Measurements from ENCODE around the gene CEP70.

DNA sequence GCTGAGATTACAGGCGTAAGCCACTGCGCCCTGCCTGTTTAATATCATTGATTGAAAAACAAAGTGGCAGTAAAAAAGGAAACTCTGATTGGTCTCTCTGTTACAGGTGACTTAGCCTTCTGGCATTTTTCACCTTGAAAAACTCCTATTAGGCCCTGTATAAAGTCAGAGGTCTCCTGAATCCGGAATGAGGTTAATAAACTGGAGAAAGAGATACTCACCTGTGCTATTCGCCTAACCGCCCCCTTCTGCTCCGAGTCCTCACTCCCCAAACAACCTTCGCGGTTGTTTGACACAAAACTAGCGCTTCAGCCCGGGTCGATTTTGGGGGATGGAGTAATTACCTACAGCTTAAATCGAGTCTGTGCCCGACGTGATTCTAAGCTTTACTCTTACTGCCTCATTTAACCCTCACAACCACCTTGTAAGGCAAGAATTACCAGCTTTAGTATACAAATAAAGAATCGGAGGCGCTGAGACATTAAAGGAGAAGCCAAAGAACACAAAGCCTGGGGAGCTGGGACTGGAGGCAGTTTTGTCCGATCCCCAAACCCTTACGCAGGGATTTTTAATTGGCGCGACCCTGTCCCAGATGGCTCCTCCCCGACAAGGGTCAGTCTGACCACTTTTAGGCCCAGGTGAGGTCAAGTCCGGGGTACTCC lies 441 bp downstream of the CEP70 start:
- no peak for TF ChIP-seq CTCF (CRISPR knock-in tag; IDR thresholded peaks at IDR 0.05)
- no peak for TF ChIP-seq NR2F6 (IDR thresholded peaks at IDR 0.05)
- no peak for TF ChIP-seq NR2F6 (CRISPR knock-in tag; IDR thresholded peaks at IDR 0.05)
- TF ChIP-seq BRCA1 (CRISPR knock-in tag; IDR thresholded peaks at IDR 0.05), result no peak
- no peak for TF ChIP-seq PRPF4 (IDR thresholded peaks at IDR 0.05; ENCODE audit: low read depth, low read length, poor library complexity, severe bottlenecking)
- TF ChIP-seq PHF21A (CRISPR knock-in tag; IDR thresholded peaks at IDR 0.05), result no peak
- TF ChIP-seq GABPA (IDR thresholded peaks at IDR 0.05; ENCODE audit: low read depth, low read length), result no peak
- no peak for TF ChIP-seq GABPA (CRISPR knock-in tag; IDR thresholded peaks at IDR 0.05; ENCODE audit: low read depth)
